ENCODE measurements around the gene SLCO3A1. TPM values are rescaled to one million over a fixed set of nuclear protein-coding genes. Genes with fewer than 3 reads are reported as not detected.

SLCO3A1 gene
- total RNA-seq, result 10 to 100 TPM; 12.1 to 22.3 (median 13.5) TPM

DNA sequence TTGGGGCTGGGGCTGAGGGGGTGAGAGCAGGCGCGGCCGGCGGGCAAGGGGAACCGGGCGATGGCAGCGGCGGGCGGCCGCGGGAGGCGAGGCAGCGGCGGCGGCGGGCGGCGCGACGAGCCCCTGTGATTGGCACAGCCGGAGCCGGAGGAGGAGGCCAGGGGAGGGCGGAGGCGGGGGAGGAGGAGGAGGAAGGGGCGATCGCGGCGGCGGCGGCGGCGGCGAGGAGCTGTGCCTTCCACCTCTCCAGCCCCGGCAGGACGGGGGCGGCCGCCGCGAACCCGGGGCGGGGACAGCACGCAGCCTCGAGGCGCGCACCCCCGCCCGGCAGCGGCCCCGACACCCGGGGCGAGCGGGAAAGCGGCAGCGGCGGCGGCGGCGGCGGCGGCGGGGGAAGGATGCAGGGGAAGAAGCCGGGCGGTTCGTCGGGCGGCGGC lies at the start of gene SLCO3A1:
SLCO3A1 (plus strand) TSS at position 198 of the 437 bp plus-strand sequence.
- TF ChIP-seq, protein P1, sequence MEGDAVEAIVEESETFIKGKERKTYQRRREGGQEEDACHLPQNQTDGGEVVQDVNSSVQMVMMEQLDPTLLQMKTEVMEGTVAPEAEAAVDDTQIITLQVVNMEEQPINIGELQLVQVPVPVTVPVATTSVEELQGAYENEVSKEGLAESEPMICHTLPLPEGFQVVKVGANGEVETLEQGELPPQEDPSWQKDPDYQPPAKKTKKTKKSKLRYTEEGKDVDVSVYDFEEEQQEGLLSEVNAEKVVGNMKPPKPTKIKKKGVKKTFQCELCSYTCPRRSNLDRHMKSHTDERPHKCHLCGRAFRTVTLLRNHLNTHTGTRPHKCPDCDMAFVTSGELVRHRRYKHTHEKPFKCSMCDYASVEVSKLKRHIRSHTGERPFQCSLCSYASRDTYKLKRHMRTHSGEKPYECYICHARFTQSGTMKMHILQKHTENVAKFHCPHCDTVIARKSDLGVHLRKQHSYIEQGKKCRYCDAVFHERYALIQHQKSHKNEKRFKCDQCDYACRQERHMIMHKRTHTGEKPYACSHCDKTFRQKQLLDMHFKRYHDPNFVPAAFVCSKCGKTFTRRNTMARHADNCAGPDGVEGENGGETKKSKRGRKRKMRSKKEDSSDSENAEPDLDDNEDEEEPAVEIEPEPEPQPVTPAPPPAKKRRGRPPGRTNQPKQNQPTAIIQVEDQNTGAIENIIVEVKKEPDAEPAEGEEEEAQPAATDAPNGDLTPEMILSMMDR (IDR thresholded peaks at IDR 0.05; ENCODE audit: low read depth), result no peak

GRCh38 chr15:91807122-91807521 lies 46.4 kb upstream of the SLCO3A1 start:
- TF ChIP-seq, protein P1 (IDR thresholded peaks at IDR 0.05; ENCODE audit: low read depth), result no peak

GRCh38 chr15:91813924-91814323 lies 39.6 kb upstream of the SLCO3A1 start:
- TF ChIP-seq, protein P1 (IDR thresholded peaks at IDR 0.05; ENCODE audit: low read depth), result no peak

DNA sequence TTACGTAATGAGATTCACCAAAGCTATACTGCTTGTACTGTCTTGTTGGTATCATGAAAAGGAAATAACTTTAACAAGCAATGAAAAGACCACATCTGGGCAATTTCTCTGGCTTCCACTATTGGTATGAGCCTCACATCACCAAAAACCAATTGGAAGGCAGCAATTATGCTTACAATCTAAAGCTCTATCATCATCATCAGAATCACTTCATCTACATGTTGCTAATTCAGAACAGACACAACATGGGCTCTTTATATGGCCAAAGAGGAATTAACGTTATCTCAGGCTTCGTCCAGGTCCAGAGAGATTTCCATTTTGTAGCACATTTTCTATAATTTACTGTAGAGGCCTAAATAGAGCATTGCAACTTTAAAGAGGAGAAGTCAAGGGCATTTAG lies 36.6 kb upstream of the SLCO3A1 start:
- TF ChIP-seq, protein P1 (IDR thresholded peaks at IDR 0.05; ENCODE audit: low read depth), result no peak

GRCh38 chr15:91821458-91821857 lies 32.0 kb upstream of the SLCO3A1 start:
- TF ChIP-seq, protein P1 (IDR thresholded peaks at IDR 0.05; ENCODE audit: low read depth), result no peak

GRCh38 chr15:91824256-91824655 lies 29.3 kb upstream of the SLCO3A1 start:
- TF ChIP-seq, protein P1 (IDR thresholded peaks at IDR 0.05; ENCODE audit: low read depth), result no peak

DNA sequence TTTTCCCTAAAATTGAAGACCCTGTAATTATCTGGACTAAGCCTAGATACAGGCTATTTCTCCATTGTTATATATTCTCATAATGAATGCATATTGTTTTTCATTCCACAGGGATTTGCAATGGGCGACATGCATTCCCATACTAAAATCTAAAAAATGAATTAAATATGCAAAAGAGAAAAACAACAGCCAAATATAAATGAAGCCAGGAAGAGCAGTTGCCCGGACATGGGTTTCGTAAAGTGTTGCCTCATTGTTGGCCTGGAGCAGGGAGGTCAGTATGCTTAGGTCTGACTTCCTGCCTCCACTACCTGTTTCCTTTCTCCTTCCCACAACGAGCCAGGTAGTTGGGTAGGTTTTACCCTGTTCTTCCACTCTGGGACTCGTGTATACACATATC lies 27.1 kb upstream of the SLCO3A1 start:
- TF ChIP-seq, protein P1 (IDR thresholded peaks at IDR 0.05; ENCODE audit: low read depth), result no peak

All from subcutaneous adipose tissue (tissue), 4 donors.